Activated T-helper 17 cell treated with anti-CD3 and anti-CD28 coated beads, Interleukin-2, amount 50 U/mL, for 72 hours (primary cell): ENCODE results near the gene TEX30. TPM values are rescaled to one million over a fixed set of nuclear protein-coding genes. Genes with fewer than 3 reads are reported as not detected.
"Not testable (repeated sequence)": the region's sequence is repeated elsewhere in the genome, so short reads cannot be mapped to it uniquely, and the experiment has no call there.

Experiments used
- ATAC-seq: fragments of 150-1000 bp; cut with Tn5 transposase; replicated peaks from 2 replicates; pipeline ENCODE4 v1.10.0; 2021; ENCODE audit warnings: mild to moderate bottlenecking, moderate library complexity
- H3K27ac Mint-ChIP-seq: one replicate; pipeline ENCODE4 v1.8.0; 2022; ENCODE audit warnings: mixed read lengths
- H3K27me3 Mint-ChIP-seq: one replicate; pipeline ENCODE4 v1.8.0; 2022; ENCODE audit warnings: mixed read lengths
- H3K36me3 Mint-ChIP-seq: one replicate; pipeline ENCODE4 v1.8.0; 2022; ENCODE audit warnings: low read depth, mild to moderate bottlenecking, mixed read lengths
- H3K4me1 Mint-ChIP-seq: one replicate; pipeline ENCODE4 v1.8.0; 2022; ENCODE audit warnings: mixed read lengths
- H3K4me3 Mint-ChIP-seq: one replicate; pipeline ENCODE4 v1.8.0; 2022; ENCODE audit warnings: mild to moderate bottlenecking, mixed read lengths
- H3K9me3 Mint-ChIP-seq: one replicate; pipeline ENCODE4 v1.8.0; 2022; ENCODE audit warnings: mixed read lengths
- total RNA-seq, 2 donors: library from RNA; stranded (reverse); gene quantifications; one replicate each; pipeline ENCODE4 v1.2.3, GENCODE V29; 2022

The TEX30 gene
- total RNA-seq, 2 donors from 2014 or later, result 20.0 to 26.3 TPM

DNA sequence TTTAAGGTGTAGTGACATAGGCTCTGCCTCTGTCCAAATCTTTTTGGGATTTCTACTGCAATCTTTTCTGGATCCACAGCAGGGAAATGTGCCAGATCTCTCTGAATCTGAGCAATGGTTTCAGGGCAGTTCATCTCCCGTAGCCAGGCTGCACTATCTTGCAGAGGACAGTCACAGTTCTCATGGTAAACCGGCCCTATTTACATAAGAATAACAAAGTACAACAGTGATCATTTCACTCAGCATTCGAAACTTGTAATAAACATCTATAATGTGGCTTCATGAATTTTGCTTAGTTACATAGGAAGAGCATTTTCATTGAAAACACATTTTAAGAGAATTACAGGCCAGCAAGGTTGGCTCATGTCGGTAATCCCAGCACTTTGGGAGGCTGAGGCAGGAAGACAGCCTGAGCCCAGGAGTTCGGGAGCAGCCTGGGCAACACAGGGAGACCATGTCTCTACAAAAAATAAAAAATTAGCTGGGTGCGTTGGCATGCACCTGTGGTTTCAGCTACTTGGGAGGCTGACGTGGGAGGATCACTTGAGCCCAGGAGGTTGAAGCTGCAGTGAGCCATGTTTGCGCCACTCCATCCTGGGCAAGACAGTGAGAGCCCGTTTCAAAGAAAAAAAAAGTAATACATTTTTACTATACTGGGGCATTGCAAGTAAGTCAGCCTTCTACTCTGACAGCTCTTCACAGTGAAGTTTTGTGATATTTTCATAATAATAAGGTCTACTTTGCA lies 20.2 kb upstream of the TEX30 start:
- Mint-ChIP-seq H3K4me1 (no peaks in the 10 kb centered on the region), H3K9me3 (no peaks in the 10 kb centered on the region), H3K27me3 (no peaks in the 10 kb centered on the region), H3K4me3 (no peak overlapping the region), H3K27ac (no peak overlapping the region), H3K36me3 (peaks cover 20% of the 10 kb centered on the region)
- no peak for ATAC-seq

DNA sequence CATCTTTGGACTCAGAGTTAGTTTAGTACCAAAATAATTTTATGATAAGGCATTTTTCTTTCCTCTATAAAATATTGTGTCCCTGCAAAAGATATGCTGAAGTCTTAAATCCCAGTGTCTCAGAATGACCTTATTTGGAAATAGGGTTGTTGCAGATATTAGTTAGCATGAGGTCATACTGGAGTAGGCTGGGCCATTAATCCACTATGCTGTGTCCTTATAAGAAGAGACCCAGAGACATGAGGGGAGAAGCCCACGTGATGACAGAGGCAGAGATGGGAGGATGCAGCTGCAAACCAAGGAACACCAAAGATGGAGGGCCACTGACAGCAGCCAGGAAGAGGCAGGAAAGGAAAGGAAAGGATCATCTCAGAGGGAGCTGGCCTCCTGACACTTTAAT lies 18.8 kb upstream of the TEX30 start:
- ATAC-seq, result no peak
- Mint-ChIP-seq H3K9me3 (no peaks in the 10 kb centered on the region), H3K4me1 (no peaks in the 10 kb centered on the region), H3K27ac (no peak overlapping the region), H3K27me3 (no peaks in the 10 kb centered on the region), H3K4me3 (no peak overlapping the region), H3K36me3 (peaks cover 26% of the 10 kb centered on the region)

DNA sequence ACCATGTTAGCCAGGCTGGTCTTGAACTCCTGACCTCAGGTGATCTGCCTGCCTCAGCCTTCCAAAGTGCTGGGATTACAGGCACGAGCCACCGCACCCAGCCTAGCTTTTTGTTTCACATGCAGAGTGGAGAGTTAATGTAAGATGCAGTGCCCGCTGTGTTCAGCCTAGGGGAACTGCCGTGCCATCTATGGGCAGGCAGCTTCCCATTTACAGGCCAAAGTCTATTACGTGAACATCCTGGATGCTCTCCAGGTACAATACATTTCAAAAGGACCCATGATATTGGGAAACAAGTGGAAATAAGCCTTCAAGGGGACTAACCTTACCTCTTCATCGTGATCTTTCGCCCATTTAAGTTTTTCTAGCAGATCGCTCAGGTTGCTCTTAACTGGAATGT lies 15.1 kb upstream of the TEX30 start:
- Mint-ChIP-seq H3K27me3 (no peaks in the 10 kb centered on the region), H3K4me3 (no peak overlapping the region), H3K27ac (no peak overlapping the region), H3K9me3 (no peaks in the 10 kb centered on the region), H3K4me1 (no peaks in the 10 kb centered on the region), H3K36me3 (peaks cover 32% of the 10 kb centered on the region)
- no peak for ATAC-seq

DNA sequence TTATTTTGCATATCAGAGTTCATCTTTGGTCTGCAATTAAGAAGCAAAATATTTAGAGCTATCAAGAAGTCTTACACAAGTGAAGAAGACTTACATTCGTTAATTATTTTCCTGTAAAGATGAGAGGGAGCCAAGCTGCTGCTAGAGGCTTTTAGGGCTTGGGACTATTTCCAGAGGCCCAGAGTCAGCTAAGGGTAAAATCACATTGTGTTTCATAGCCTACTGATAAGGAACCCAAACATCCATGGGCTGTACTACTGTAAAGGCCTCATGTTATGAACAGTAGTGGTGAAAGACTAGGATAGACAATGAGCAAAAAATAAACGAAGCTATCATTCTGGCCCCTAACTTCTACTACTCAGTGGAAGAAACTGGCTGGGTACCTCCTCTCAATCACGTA lies 10.9 kb upstream of the TEX30 start:
- H3K9me3 Mint-ChIP-seq, result peaks cover 3% of the 10 kb centered on the region
- H3K4me1 Mint-ChIP-seq, result peaks cover 12% of the 10 kb centered on the region

DNA sequence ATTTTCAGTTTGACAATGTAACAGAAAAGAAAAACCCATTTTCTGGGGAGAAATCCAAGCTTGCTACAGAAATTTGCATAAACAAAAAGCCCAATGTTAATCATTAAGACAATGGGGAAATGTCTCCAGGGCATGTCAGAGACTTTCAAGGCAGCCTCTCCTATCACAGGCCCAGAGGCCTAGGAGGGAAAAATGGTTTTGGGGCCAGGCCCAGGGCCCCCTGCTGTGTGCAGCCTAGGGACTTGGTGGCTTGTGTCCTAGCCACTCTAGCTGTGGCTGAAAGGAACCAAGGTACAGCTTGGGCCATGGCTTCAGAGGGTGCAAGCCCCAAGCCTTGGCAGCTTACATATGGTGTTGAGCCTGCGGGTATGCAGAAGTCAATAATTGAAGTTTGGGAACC lies 8.0 kb upstream of the TEX30 start:
- Mint-ChIP-seq H3K27ac (no peak overlapping the region), H3K36me3 (peaks cover 5% of the 10 kb centered on the region), H3K9me3 (peaks cover 3% of the 10 kb centered on the region), H3K4me3 (no peak overlapping the region), H3K27me3 (no peaks in the 10 kb centered on the region), H3K4me1 (peaks cover 14% of the 10 kb centered on the region)
- no peak for ATAC-seq

More for the DNA sequence above, 10.9 kb upstream of the TEX30 start:
- no peak for ATAC-seq
- H3K27me3 Mint-ChIP-seq, result no peaks in the 10 kb centered on the region
- H3K4me3 Mint-ChIP-seq, result no peak overlapping the region
- no peak overlapping the region for H3K27ac Mint-ChIP-seq
- peaks cover 19% of the 10 kb centered on the region for H3K36me3 Mint-ChIP-seq

DNA sequence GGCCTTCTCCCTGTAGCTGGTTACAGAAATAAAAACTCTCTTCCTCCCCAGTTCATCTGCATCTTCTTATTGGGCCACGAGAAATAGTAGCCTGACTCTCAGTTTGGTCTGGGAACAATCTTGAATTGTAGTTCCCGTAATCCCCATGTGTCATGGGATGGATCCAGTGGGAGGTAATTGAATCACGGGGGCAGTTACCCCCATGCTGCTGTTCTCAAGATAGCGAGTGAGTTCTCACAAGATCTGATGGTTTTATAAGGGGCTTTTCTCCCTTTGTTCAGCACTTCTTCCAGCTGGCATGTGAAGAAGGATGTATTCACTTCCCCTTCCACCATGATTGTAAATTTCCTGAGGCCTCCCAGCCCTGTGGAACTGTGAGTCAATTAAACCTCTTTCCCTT lies 7.1 kb upstream of the TEX30 start:
- H3K36me3 Mint-ChIP-seq, ATAC-seq, H3K27me3 Mint-ChIP-seq, H3K9me3 Mint-ChIP-seq: not testable (repeated sequence)
- Mint-ChIP-seq H3K27ac (peak overlapping the region; percentile 94), H3K4me1 (peaks cover 14% of the 10 kb centered on the region), H3K4me3 (peak overlapping the region; percentile 76)

DNA sequence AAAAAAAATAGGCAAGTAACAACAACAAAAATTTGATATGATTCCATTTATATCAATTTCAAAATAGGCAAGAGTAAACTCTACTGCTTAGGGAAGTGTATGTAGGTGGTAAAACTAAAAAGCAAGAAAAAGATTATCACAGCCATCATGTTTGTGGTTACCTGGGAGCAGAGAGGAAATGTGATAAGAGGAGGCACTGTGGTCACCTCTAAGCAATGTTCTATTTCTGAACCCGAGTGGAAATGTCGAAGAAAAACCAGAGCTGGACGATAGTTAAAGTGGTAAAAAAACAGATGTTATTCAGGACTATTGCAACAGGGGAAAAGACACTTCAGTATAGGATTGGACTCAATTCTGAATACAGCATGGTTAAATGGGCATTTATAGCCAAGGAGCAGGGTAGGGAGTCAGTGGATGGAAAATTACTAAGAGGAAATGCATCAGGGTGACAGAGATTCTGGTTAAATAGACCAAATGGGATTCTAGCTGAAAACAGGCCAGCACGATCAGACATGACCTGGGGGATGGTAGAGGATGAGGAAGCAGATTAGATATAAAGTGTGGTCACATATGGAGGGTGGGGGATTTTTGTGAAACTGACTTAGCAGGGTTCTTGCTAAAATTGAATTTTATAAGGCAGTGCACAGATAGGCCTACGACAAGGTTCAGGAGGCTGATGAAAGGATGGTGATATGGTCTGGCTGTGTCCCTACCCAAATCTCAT lies 6.0 kb upstream of the TEX30 start:
- H3K27ac Mint-ChIP-seq, result peak overlapping the region; percentile 94
- peaks cover 3% of the 10 kb centered on the region for H3K9me3 Mint-ChIP-seq
- no peaks in the 10 kb centered on the region for H3K27me3 Mint-ChIP-seq
- H3K4me1 Mint-ChIP-seq, result peaks cover 14% of the 10 kb centered on the region
- H3K36me3 Mint-ChIP-seq, result peaks cover 5% of the 10 kb centered on the region
- ATAC-seq, result peak; percentile 85
- H3K4me3 Mint-ChIP-seq, result peak overlapping the region; percentile 76

DNA sequence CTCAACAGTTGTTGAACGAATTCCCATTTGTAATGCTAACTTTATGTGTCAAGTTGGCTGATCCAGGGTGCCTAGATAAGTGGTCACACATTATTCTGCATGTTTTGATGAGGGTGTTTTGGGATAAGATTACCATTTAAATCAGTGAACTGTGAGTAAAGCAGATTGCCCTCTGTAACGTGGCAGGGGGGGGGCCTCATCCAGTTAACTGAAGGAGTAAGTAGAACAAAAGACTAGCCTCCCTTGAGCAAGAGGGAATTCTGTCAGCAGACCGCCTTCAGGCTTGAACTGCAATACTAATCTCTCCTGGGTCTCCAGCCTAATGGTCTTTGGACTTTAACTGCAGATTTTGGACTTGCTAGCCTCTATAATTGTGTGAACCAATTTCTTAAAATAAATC lies 4.2 kb upstream of the TEX30 start:
- no peaks in the 10 kb centered on the region for H3K27me3 Mint-ChIP-seq
- H3K4me1 Mint-ChIP-seq, result peaks cover 14% of the 10 kb centered on the region
- ATAC-seq, result no peak
- H3K9me3 Mint-ChIP-seq, result peaks cover 3% of the 10 kb centered on the region
- no peak overlapping the region for H3K27ac Mint-ChIP-seq
- peaks cover 15% of the 10 kb centered on the region for H3K36me3 Mint-ChIP-seq
- no peak overlapping the region for H3K4me3 Mint-ChIP-seq

DNA sequence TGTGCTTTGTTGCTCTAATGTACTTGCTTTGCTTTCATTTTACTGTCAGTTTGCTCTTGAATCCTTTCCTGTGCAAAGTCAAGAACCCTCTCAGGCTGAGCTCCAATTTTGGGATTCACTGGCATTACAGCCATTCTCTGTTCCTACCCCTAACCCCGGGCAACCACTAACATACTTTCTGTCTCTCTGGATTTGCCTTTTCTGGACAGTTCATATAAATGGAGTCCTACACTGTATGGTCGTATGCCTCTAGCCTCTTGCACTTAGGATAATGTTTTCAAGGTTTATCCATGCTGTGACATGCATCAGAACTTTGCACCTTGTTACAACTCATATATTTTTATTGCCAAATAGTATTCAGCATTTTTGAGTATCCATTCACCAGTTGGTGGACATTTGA lies 2.7 kb upstream of the TEX30 start:
- no peak overlapping the region for H3K4me3 Mint-ChIP-seq
- peaks cover 3% of the 10 kb centered on the region for H3K9me3 Mint-ChIP-seq
- H3K4me1 Mint-ChIP-seq, result peaks cover 20% of the 10 kb centered on the region
- H3K27ac Mint-ChIP-seq, result no peak overlapping the region
- H3K36me3 Mint-ChIP-seq, result peaks cover 30% of the 10 kb centered on the region
- no peaks in the 10 kb centered on the region for H3K27me3 Mint-ChIP-seq
- ATAC-seq, result no peak

DNA sequence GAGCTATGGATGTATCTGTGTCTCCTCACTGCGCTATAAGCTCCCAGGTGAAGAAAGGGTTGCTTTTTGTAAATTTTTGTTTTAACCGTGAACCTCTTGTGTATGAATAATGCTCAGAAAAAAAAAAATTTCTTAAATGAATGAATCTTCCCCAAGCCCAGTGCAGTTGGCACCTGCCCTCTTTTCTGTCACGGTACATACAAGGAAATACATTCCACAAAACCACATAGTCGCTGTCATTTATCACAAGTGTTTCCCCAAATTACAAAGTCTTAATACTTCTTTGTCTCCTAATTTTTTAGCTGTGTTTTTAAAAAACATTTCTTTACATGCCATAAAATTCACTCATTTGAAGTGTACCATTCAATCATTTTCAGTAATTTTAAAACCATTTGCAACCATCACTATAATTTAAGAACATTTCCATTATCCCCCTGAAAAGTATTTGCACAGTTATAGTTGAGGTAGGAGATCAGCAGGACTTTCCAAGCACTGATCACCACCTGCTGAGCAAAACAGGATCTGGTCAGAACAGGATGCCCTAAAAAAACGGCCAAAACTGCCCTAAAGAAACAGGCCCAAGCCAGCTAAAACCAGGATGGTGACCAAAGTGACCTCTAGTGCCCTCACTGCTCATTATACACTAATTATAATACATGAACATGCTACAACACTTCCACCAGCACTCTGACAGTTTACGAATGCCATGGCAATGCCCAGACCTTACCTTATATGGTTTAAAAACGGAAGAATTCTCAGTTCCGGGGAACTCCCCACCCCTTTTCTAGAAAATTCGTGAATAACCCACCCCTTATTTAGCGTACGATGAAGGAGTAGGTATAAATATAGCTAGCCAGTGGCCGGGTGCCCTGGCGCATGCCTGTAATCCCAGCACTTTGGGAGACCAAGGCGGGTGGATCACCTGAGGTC lies 1.3 kb upstream of the TEX30 start:
- Mint-ChIP-seq H3K4me1 (peaks cover 16% of the 10 kb centered on the region), H3K9me3 (no peaks in the 10 kb centered on the region), H3K27me3 (no peaks in the 10 kb centered on the region), H3K27ac (peak overlapping the region; percentile 72), H3K36me3 (peaks cover 32% of the 10 kb centered on the region), H3K4me3 (peak overlapping the region; percentile 91)
- no peak for ATAC-seq

DNA sequence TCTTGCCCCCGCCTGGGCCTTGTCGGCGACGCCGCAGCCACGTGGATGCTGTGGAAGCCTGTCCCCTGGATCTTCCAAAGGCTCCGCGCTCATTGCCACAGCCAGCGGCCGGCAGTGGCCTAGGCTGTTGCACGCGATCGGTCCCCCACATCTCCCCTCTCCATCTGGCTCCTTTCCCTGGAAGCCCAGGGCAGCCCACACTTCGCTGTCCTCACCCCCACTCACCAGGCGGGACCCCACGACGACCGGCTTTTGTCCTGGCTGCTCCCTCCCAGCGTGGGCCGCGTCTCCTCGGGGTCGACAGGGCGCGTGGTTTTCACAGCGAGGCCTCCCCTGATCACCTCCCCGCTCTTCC lies 605 bp upstream of the TEX30 start:
- Mint-ChIP-seq H3K4me1 (peaks cover 14% of the 10 kb centered on the region), H3K4me3 (peak overlapping the region; percentile 91), H3K27ac (peak overlapping the region; percentile 72), H3K36me3 (peaks cover 27% of the 10 kb centered on the region), H3K27me3 (no peaks in the 10 kb centered on the region), H3K9me3 (no peaks in the 10 kb centered on the region)
- no peak for ATAC-seq

DNA sequence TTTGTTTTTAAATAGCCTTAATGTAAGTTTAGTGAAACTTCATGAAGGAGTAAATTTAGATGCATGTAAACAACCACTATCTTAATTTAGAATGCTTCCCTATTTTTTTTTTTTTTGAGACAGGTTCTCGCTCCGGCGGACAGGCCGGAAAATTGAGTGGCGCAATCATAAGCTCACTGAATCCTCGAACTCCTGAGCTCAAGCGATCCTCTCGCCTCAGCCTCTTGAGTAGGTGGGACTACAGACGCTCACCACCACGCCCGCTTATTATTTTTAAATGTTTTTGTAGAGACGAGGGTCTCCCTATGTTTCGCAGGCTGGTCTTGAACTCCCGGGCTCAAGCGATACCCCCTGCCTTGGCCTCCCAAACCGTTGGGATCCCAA lies 1.6 kb downstream of the TEX30 start:
- Mint-ChIP-seq H3K4me3 (peak overlapping the region; percentile 91), H3K4me1 (peaks cover 14% of the 10 kb centered on the region), H3K36me3 (peaks cover 38% of the 10 kb centered on the region), H3K27me3 (no peaks in the 10 kb centered on the region), H3K9me3 (no peaks in the 10 kb centered on the region), H3K27ac (no peak overlapping the region)
- no peak for ATAC-seq

DNA sequence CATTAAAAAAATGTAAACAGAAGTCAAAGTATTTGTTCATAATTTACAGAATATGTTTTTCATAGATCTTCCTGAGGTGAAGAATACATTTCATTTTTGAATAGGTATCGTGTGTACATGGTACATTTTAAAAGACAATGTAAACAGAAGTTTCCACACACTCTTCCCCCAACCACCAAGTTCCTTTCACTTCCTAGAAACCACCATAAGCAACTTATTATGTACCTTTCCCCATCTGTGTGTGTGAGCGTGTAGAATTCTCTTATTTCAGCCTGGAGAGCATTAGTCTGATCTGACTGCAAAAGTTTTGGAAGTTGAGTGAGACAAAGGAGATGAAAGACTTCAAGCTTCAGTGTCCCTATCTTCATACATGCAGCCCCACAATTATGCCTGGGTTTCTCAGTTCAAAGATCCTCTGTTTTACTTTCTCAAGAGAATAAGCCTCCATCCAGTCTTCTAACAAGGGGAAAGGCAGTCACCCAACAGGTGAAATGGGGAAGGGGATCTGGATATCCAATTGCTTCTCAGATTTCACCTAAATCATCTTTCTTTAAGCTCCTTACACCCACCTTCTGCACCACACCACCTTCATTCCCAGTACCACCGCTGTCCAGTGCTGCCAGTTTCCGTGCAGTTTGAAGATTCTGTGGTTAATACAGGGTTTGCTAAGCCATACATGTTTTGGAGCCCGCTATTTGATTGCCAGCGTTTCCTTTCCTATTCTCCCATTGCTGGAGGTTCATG lies 2.1 kb downstream of the TEX30 start:
- Mint-ChIP-seq H3K4me3 (peak overlapping the region; percentile 91), H3K36me3 (peaks cover 44% of the 10 kb centered on the region), H3K9me3 (no peaks in the 10 kb centered on the region), H3K4me1 (peaks cover 14% of the 10 kb centered on the region), H3K27ac (no peak overlapping the region), H3K27me3 (no peaks in the 10 kb centered on the region)
- no peak for ATAC-seq

DNA sequence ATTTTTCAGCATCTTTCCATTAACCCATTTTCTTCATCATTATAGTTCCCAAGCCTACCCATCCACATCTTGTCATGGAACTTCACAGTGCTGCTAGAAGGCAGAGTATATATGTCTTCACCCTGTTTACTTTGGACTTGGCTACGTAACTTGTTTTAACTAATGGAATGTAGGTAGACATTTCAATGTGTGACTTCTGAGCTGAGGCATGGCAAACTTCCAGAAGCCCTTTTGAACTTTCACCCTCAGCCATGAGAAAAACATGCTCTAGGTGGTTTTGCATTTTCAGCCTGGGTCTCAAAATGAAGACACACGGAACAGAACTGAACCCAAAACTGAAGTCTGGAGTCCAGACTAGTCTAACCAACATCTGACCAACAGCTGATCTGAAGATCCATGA lies 3.2 kb downstream of the TEX30 start:
- no peaks in the 10 kb centered on the region for H3K27me3 Mint-ChIP-seq
- no peak overlapping the region for H3K4me3 Mint-ChIP-seq
- H3K36me3 Mint-ChIP-seq, result peaks cover 46% of the 10 kb centered on the region

More for the DNA sequence above, 3.2 kb downstream of the TEX30 start:
- H3K27ac Mint-ChIP-seq, result no peak overlapping the region
- H3K4me1 Mint-ChIP-seq, result peaks cover 14% of the 10 kb centered on the region
- no peak for ATAC-seq
- no peaks in the 10 kb centered on the region for H3K9me3 Mint-ChIP-seq
